Measurements from ENCODE around the gene NDUFS3. TPM values are rescaled to one million over a fixed set of nuclear protein-coding genes. Genes with fewer than 3 reads are reported as not detected.

Gene NDUFS3
- total and polyA plus RNA-seq, 2 of the 13 experiments (the other 11 are each of a cell fraction or from before 2014, with no cell fraction given) = 151 to 184 TPM

GRCh38 chr11:47565340-47566148, 13.3 kb upstream of the NDUFS3 start, which contains the start of gene PTPMT1 (continued):
- TF ChIP-seq ZBTB10 (CRISPR knock-in tag; IDR thresholded peaks at IDR 0.05; ENCODE audit: borderline replicate concordance) (no peak), GMEB1 (CRISPR knock-in tag; IDR thresholded peaks at IDR 0.05; ENCODE audit: borderline replicate concordance) (peak; percentile 30; the same call in 1 of the 2 replicates), ZNF557 (CRISPR knock-in tag; IDR thresholded peaks at IDR 0.05) (no peak), FOXO1 (CRISPR knock-in tag; IDR thresholded peaks at IDR 0.05) (no peak), NFYB (CRISPR knock-in tag; IDR thresholded peaks at IDR 0.05) (0 out of 2 replicates have a peak, but pooled peaks have one; percentile 2), GRHL1 (CRISPR knock-in tag; conservative IDR thresholded peaks at IDR 0.05) (no peak), ZNF318 (CRISPR knock-in tag; IDR thresholded peaks at IDR 0.05) (no peak), ZNF292 (CRISPR knock-in tag; IDR thresholded peaks at IDR 0.05; ENCODE audit: borderline replicate concordance, low read depth) (peak; percentile 33; the same call in 1 of the 2 replicates), HOXA9 (CRISPR knock-in tag; IDR thresholded peaks at IDR 0.05; ENCODE audit: borderline replicate concordance) (no peak), TFDP2 (CRISPR knock-in tag; IDR thresholded peaks at IDR 0.05) (peak; percentile 93), CBX1 (IDR thresholded peaks at IDR 0.05; ENCODE audit: low read depth) (no peak), HOXA3 (CRISPR knock-in tag; IDR thresholded peaks at IDR 0.05) (peak; percentile 69)

All from HepG2 (cell line).